H9 (cell line): Measurements from ENCODE around the gene MTX3. TPM values are rescaled to one million over a fixed set of nuclear protein-coding genes. Genes with fewer than 3 reads are reported as not detected.

Experiments used
- DNase-seq: peaks from one replicate; pipeline ENCODE4 v3.0.0-alpha.2; 2017
- H2AFZ ChIP-seq: one replicate; pipeline ENCODE4 v1.6.1; 2013; ENCODE audit warnings: mild to moderate bottlenecking, low read length, control low read depth, moderate library complexity
- H2AK5ac ChIP-seq: 2 replicates; pipeline ENCODE4 v1.6.1; 2013; ENCODE audit warnings: low read length, control low read depth, mixed read lengths; ENCODE audit not compliant: insufficient read length
- H2BK120ac ChIP-seq: one replicate; pipeline ENCODE4 v1.6.1; 2013; ENCODE audit warnings: low read depth, mild to moderate bottlenecking, low read length, control low read depth, inconsistent platforms; ENCODE audit not compliant: poor library complexity, severe bottlenecking
- H2BK12ac ChIP-seq: 2 replicates; pipeline ENCODE4 v1.6.1; 2013; ENCODE audit warnings: low read length, control low read depth, mixed read lengths, low read depth; ENCODE audit not compliant: insufficient read length
- H2BK15ac ChIP-seq: 2 replicates; pipeline ENCODE4 v1.6.1; 2013; ENCODE audit warnings: low read depth, low read length, control low read depth
- H2BK20ac ChIP-seq: one replicate; pipeline ENCODE4 v1.6.1; 2013; ENCODE audit warnings: low read depth, mild to moderate bottlenecking, low read length, control low read depth, inconsistent platforms; ENCODE audit not compliant: poor library complexity, severe bottlenecking
- H2BK5ac ChIP-seq: 2 replicates; pipeline ENCODE4 v1.6.1; 2013; ENCODE audit warnings: low read length, control low read depth, mixed read lengths; ENCODE audit not compliant: insufficient read length
- H3K14ac ChIP-seq: 2 replicates; pipeline ENCODE4 v1.6.1; 2013; ENCODE audit warnings: low read length, control low read depth; ENCODE audit not compliant: insufficient read depth
- H3K18ac ChIP-seq: 2 replicates; pipeline ENCODE4 v1.6.1; 2013; ENCODE audit warnings: low read depth, mild to moderate bottlenecking, mixed read lengths, low read length, control low read depth; ENCODE audit not compliant: insufficient read length
- H3K23ac ChIP-seq: 2 replicates; pipeline ENCODE4 v1.6.1; 2013; ENCODE audit warnings: low read length, control low read depth, mixed read lengths, low read depth; ENCODE audit not compliant: insufficient read length
- H3K23me2 ChIP-seq: 2 replicates; pipeline ENCODE4 v1.6.1; 2013; ENCODE audit warnings: low read depth, mild to moderate bottlenecking, mixed read lengths, low read length, control low read depth; ENCODE audit not compliant: insufficient read length, poor library complexity, severe bottlenecking
- H3K27ac ChIP-seq: 2 replicates; pipeline ENCODE4 v1.5.1; 2013; ENCODE audit warnings: low read length, control low read depth, mixed read lengths, low read depth; ENCODE audit not compliant: insufficient read length
- H3K27me3 ChIP-seq: 2 replicates; pipeline ENCODE4 v1.6.1; 2013; ENCODE audit warnings: low read length, control low read depth, inconsistent platforms; ENCODE audit not compliant: insufficient read depth
- H3K4ac ChIP-seq: 2 replicates; pipeline ENCODE4 v1.6.1; 2013; ENCODE audit warnings: low read depth, mild to moderate bottlenecking, control low read depth, inconsistent platforms, low read length, moderate library complexity
- H3K4me1 ChIP-seq: 2 replicates; pipeline ENCODE4 v1.6.1; 2013; ENCODE audit warnings: low read length, control low read depth, inconsistent platforms; ENCODE audit not compliant: insufficient read depth
- H3K4me2 ChIP-seq: 2 replicates; pipeline ENCODE4 v1.6.1; 2013; ENCODE audit warnings: low read length, control low read depth, mixed read lengths; ENCODE audit not compliant: insufficient read length, insufficient read depth
- H3K56ac ChIP-seq: 2 replicates; pipeline ENCODE4 v1.6.1; 2013; ENCODE audit warnings: low read depth, mild to moderate bottlenecking, mixed read lengths, low read length, control low read depth; ENCODE audit not compliant: insufficient read length
- H3K79me1 ChIP-seq: 2 replicates; pipeline ENCODE4 v1.6.1; 2013; ENCODE audit warnings: low read depth, mild to moderate bottlenecking, moderate library complexity, low read length, control low read depth, inconsistent platforms; ENCODE audit not compliant: insufficient read depth, poor library complexity, severe bottlenecking
- H3K79me2 ChIP-seq: 2 replicates; pipeline ENCODE4 v1.6.1; 2013; ENCODE audit warnings: low read length, control low read depth, inconsistent platforms; ENCODE audit not compliant: insufficient read depth
- H3K9ac ChIP-seq: 2 replicates; pipeline ENCODE4 v1.6.1; 2013; ENCODE audit warnings: low read length, control low read depth, mixed read lengths; ENCODE audit not compliant: insufficient read length; ENCODE audit errors: extremely low read depth
- H3K9me3 ChIP-seq: one replicate; pipeline ENCODE4 v1.6.1; 2013; ENCODE audit warnings: low read depth, low read length, inconsistent platforms; ENCODE audit not compliant: control insufficient read depth
- H3T11ph ChIP-seq: one replicate; pipeline ENCODE4 v1.6.1; 2013; ENCODE audit warnings: mild to moderate bottlenecking, low read length, control low read depth, inconsistent platforms
- H4K20me1 ChIP-seq: one replicate; pipeline ENCODE4 v1.6.1; 2013; ENCODE audit not compliant: control insufficient read depth, insufficient read length, insufficient read depth
- H4K5ac ChIP-seq: 2 replicates; pipeline ENCODE4 v1.6.1; 2013; ENCODE audit warnings: low read depth, mild to moderate bottlenecking, mixed read lengths, low read length, control low read depth; ENCODE audit not compliant: insufficient read length
- H4K8ac ChIP-seq: replicated peaks from 2 replicates; pipeline ENCODE4 v1.6.1; 2013; ENCODE audit warnings: low read length, control low read depth, mixed read lengths, low read depth; ENCODE audit not compliant: insufficient read length
- H4K91ac ChIP-seq: 2 replicates; pipeline ENCODE4 v1.6.1; 2013; ENCODE audit warnings: low read depth, mild to moderate bottlenecking, moderate library complexity, mixed read lengths, low read length, control low read depth; ENCODE audit not compliant: insufficient read length
- H3K27ac Mint-ChIP-seq, 3 experiments: 2 replicates in 2 of 3; 3 replicates in 1 of 3; pipeline ENCODE4 v1.8.0; 2020 to 2021; ENCODE audit warnings: mixed read lengths in 3 of 3, mild to moderate bottlenecking in 1 of 3, moderate library complexity in 1 of 3
- H3K27me3 Mint-ChIP-seq: 2 replicates; pipeline ENCODE4 v1.8.0; 2021; ENCODE audit warnings: low read depth, mild to moderate bottlenecking, moderate library complexity, mixed read lengths
- H3K36me3 Mint-ChIP-seq, 3 experiments: 2 replicates in 2 of 3; 3 replicates in 1 of 3; pipeline ENCODE4 v1.8.0; 2020 to 2021; ENCODE audit warnings: low read depth in 3 of 3, mixed read lengths in 3 of 3; ENCODE audit not compliant: insufficient read depth in 1 of 3
- H3K4me1 Mint-ChIP-seq, 2 experiments: 2 replicates each; pipeline ENCODE4 v1.8.0; 2020; ENCODE audit warnings: mixed read lengths in 2 of 2
- H3K4me3 Mint-ChIP-seq, 2 experiments: 2 replicates in 1 of 2; 3 replicates in 1 of 2; pipeline ENCODE4 v1.8.0; 2020 to 2021; ENCODE audit warnings: mild to moderate bottlenecking in 2 of 2, mixed read lengths in 2 of 2, moderate library complexity in 1 of 2
- H3K9me3 Mint-ChIP-seq, 2 experiments: 2 replicates in 1 of 2; 3 replicates in 1 of 2; pipeline ENCODE4 v1.8.0; 2020; ENCODE audit warnings: mild to moderate bottlenecking in 2 of 2, mixed read lengths in 2 of 2, moderate library complexity in 1 of 2
- CTCF ChIP-seq: fragments of 200-600 bp; sonication (generic); conservative IDR thresholded peaks from 3 replicates; pipeline ENCODE4 v1.8.0; 2021; ENCODE audit warnings: antibody characterized with exemption, mild to moderate bottlenecking
- WGBS: extraction: QIAGEN DNeasy Blood & Tissue Kit; methylation state at CpG from one replicate; pipeline ENCODE4 v1.1.7; 2013; ENCODE audit warnings: missing lambda C conversion rate, low lambda C conversion rate, mixed read lengths; ENCODE audit not compliant: insufficient read length; ENCODE audit errors: extremely low coverage; 5-methylcytosine and 5-hydroxymethylcytosine counted together
- total RNA-seq: library from RNA; stranded (reverse); gene quantifications from 2 replicates; pipeline ENCODE4 v1.2.1, GENCODE V29; 2021

MTX3 gene
- total RNA-seq, 1 experiment from 2014 or later, result 24.1 TPM

DNA sequence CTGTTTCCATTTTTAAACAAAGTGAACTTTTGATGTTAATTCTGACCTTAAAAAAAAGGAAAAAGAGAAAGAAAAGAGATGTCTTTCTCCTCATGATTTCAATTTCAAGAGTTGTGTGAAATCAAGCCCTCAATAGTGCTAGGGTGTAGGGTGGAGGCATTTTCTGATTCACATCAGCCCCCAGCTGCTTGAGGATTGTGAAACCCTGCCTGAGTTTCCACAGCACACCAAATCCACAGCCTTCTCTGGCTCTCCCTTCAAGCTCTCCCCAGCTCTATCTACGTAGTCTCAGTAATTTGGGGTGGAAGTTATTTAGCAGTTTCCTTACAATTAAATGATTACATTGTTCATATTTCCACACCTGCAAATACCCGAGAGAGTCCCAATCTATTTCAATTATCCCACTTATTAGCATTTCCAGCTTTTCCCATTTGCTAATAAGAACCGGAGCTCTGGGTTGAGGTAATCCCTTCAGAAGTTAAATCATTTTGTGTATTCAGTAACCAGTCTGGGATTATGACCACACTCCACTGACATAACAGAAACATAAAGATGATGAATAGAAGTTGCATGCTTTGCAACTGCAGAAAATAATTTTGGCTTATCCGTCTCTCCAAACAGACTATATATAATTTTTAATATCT is 54.9 kb downstream of the MTX3 start:
- peaks cover 7% of the 10 kb centered on the region in 2 experiments; a peak in 3 of 4 replicates for H3K4me1 Mint-ChIP-seq
- Histone ChIP-seq H2BK12ac (no peak overlapping the region), H3K4me2 (no peak overlapping the region), H3T11ph (no peak overlapping the region), H4K8ac (no peak overlapping the region), H3K4me1 (no peaks in the 10 kb centered on the region), H3K56ac (no peak overlapping the region), H2BK5ac (no peak overlapping the region), H3K27me3 (no peaks in the 10 kb centered on the region), H3K23me2 (no peaks in the 10 kb centered on the region), H2AFZ (no peak overlapping the region), H3K79me2 (no peaks in the 10 kb centered on the region), H3K27ac (no peak overlapping the region), H2BK20ac (no peak overlapping the region), H3K18ac (no peak overlapping the region), H2BK15ac (no peak overlapping the region), H3K23ac (no peak overlapping the region), H2BK120ac (no peak overlapping the region), H3K9ac (no peak overlapping the region), H3K4ac (no peak overlapping the region), H2AK5ac (no peak overlapping the region), H4K20me1 (no peaks in the 10 kb centered on the region), H3K9me3 (no peaks in the 10 kb centered on the region), H4K5ac (no peak overlapping the region), H4K91ac (no peak overlapping the region), H3K79me1 (no peaks in the 10 kb centered on the region), H3K14ac (no peak overlapping the region)
- H3K9me3 Mint-ChIP-seq, result no peaks in the 10 kb centered on the region
- H3K27ac Mint-ChIP-seq, result no peak overlapping the region
- no CpG with 5 or more reads among the region's 4 CpGs for WGBS
- no peak for TF ChIP-seq CTCF
- DNase-seq, result no peak
- no peak overlapping the region for H3K4me3 Mint-ChIP-seq
- H3K36me3 Mint-ChIP-seq, result no peaks in the 10 kb centered on the region
- no peaks in the 10 kb centered on the region for H3K27me3 Mint-ChIP-seq
